Testis (tissue), 5 donors: ENCODE measurements around the gene CBX2. TPM values are rescaled to one million over a fixed set of nuclear protein-coding genes. Genes with fewer than 3 reads are reported as not detected.

ENCODE experiments used
- DNase-seq: peaks from one replicate; pipeline ENCODE4 v3.0.0-alpha.2; 2019
- H3K27ac ChIP-seq, 2 donors: fragments of 200-600 bp; sonication (generic); one replicate each; pipeline ENCODE4 v1.5.1; 2019
- H3K27me3 ChIP-seq: fragments of 200-600 bp; sonication (generic); one replicate; pipeline ENCODE4 v1.5.1; 2019
- H3K36me3 ChIP-seq: fragments of 200-600 bp; sonication (generic); one replicate; pipeline ENCODE4 v1.5.1; 2017; ENCODE audit warnings: low read depth; ENCODE audit errors: missing control alignments
- H3K4me1 ChIP-seq: fragments of 200-600 bp; sonication (generic); one replicate; pipeline ENCODE4 v1.5.1; 2019
- H3K4me3 ChIP-seq, 2 donors: fragments of 200-600 bp; sonication (generic); one replicate each; pipeline ENCODE4 v1.5.1; 2017 to 2019
- H3K9me3 ChIP-seq: fragments of 200-600 bp; sonication (generic); one replicate; pipeline ENCODE4 v1.5.1; 2017
- POLR2A ChIP-seq: fragments of 450-650 bp; IDR thresholded peaks from one replicate; pipeline ENCODE4 v1.6.1; 2017; ENCODE audit warnings: antibody characterized with exemption, mild to moderate bottlenecking, moderate library complexity
- whole genome bisulfite sequencing, 2 donors: methylation state at CpG; one replicate each; pipeline ENCODE4 v1.1.5; 2018; 5-methylcytosine and 5-hydroxymethylcytosine counted together
- intact Hi-C: fragments of 100-400 bp; cut with DNase I; formaldehyde crosslinking; loops from one replicate; pipeline ENCODE4 v1.15.1; 2023; ENCODE audit warnings: low total_unique reads
- long read RNA-seq, 2 donors: transcript quantifications; one replicate each; lab custom pipeline, GENCODE V29; 2026
- polyA plus RNA-seq: library from polyadenylated mRNA; stranded (reverse); fragments of 350-450 nt; fragmentation: Illumina TruSeq; extraction: RNeasy Lipid Tissue Mini Kit (QIAGEN cat#74804); gene quantifications from one replicate; pipeline ENCODE4 v1.2.3, GENCODE V29; 2014; ENCODE audit warnings: low read depth, low replicate concordance; ENCODE audit not compliant: insufficient read depth
- total RNA-seq, 2 donors: library from RNA; depleted of rRNA; stranded (reverse); fragments of >200 nt; gene quantifications; one replicate each; pipeline ENCODE4 v1.2.3, GENCODE V29; 2016
- TF ChIP-seq, protein P1 (sequence below), 3 experiments: fragments of 450-650 bp in 2 of 3; fragments of 200-600 bp in 1 of 3; sonication (generic) in 1 of 3; IDR thresholded peaks; one replicate each; pipeline ENCODE4 v1.5.1; 2016 to 2019; ENCODE audit warnings: antibody characterized with exemption in 3 of 3, mild to moderate bottlenecking in 2 of 3, moderate library complexity in 1 of 3

The CBX2 gene
- total RNA-seq (10 to 100 TPM; 27.1 to 30.7 TPM), polyA plus RNA-seq (19.4 TPM)
- long read RNA-seq, donor 1, full-length matches to known transcripts, result 14 of 19 reads
- long read RNA-seq, donor 1, partial matches to known transcripts, result 0 of 19 reads
- long read RNA-seq, donor 1, other reads (novel, unspliced or antisense), result 5 of 19 reads
- long read RNA-seq, donor 2, full-length matches to known transcripts, result 12 of 12 reads
- long read RNA-seq, donor 2, partial matches to known transcripts, result 0 of 12 reads
- long read RNA-seq, donor 2, other reads (novel, unspliced or antisense), result 0 of 12 reads

DNA sequence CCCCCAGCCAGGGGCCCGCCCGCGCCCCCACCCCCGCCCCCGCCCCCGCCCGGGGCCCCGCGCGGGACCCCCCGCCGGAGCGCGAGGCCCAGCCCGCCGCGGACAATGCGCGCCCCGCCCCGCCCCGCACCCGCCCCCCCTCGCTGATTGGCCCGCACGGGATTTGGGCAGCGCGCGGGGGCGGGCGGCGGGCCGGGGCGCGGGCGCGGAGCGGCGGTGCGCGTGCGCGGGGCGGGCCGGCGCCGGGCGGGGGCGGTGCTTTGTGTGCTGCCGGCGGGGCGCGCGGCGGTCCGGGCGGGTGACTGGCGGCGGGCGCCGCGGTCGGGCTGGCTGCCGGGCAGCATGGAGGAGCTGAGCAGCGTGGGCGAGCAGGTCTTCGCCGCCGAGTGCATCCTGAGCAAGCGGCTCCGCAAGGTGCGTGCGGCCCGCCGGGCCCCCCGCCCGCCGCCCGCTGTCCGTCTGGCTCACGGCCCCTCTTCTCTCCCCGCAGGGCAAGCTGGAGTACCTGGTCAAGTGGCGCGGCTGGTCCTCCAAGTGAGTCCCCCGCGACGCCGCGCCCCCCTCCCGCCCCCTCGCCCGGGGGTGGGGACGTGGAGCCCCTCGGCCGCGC is at the start of gene CBX2:
Gene CBX2, plus strand, starts transcription at position 255 of the 610 bp plus-strand sequence. Its CDS starts 88 bp downstream, at position 343.
- peak within 1 kb of the TSS; percentile 58 to 61 for H3K4me3 ChIP-seq
- H3K27me3 ChIP-seq, result no peaks in the 10 kb centered on the region
- TF ChIP-seq POLR2A, result no peak
- TF ChIP-seq, protein P1, sequence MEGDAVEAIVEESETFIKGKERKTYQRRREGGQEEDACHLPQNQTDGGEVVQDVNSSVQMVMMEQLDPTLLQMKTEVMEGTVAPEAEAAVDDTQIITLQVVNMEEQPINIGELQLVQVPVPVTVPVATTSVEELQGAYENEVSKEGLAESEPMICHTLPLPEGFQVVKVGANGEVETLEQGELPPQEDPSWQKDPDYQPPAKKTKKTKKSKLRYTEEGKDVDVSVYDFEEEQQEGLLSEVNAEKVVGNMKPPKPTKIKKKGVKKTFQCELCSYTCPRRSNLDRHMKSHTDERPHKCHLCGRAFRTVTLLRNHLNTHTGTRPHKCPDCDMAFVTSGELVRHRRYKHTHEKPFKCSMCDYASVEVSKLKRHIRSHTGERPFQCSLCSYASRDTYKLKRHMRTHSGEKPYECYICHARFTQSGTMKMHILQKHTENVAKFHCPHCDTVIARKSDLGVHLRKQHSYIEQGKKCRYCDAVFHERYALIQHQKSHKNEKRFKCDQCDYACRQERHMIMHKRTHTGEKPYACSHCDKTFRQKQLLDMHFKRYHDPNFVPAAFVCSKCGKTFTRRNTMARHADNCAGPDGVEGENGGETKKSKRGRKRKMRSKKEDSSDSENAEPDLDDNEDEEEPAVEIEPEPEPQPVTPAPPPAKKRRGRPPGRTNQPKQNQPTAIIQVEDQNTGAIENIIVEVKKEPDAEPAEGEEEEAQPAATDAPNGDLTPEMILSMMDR (IDR thresholded peaks at IDR 0.05), result no peak
- no peaks in the 10 kb centered on the region for H3K36me3 ChIP-seq
- WGBS, 2 donors, result 3% methylated on average over 38 of the region's 96 CpGs; no CpG with 5 or more reads in 1 of the 2 donors
- peak within 1 kb of the TSS in 1 of 2 donors; percentile 77 for H3K27ac ChIP-seq
- H3K9me3 ChIP-seq, result no peaks in the 10 kb centered on the region
- DNase-seq, result peak; percentile 79
- intact Hi-C loops, result no loop called here
- H3K4me1 ChIP-seq, result peaks cover 4% of the 10 kb centered on the region

GRCh38 chr17:79728169-79728907 is 49.6 kb upstream of the CBX2 start:
- DNase-seq, result peak; percentile 94
- TF ChIP-seq, protein P1 (IDR thresholded peaks at IDR 0.05), result no peak
- TF ChIP-seq POLR2A, result no peak
- 27 to 49% methylated on average over 16 to 22 of the region's 22 CpGs for WGBS, 2 donors
- intact Hi-C loops, result no loop called here
- no peaks in the 10 kb centered on the region for H3K27me3 ChIP-seq
- H3K4me1 ChIP-seq, result no peaks in the 10 kb centered on the region
- no peaks in the 10 kb centered on the region for H3K9me3 ChIP-seq
- peak overlapping the region; percentile 26 to 63 for H3K4me3 ChIP-seq
- no peak overlapping the region for H3K27ac ChIP-seq
- H3K36me3 ChIP-seq, result no peaks in the 10 kb centered on the region

DNA sequence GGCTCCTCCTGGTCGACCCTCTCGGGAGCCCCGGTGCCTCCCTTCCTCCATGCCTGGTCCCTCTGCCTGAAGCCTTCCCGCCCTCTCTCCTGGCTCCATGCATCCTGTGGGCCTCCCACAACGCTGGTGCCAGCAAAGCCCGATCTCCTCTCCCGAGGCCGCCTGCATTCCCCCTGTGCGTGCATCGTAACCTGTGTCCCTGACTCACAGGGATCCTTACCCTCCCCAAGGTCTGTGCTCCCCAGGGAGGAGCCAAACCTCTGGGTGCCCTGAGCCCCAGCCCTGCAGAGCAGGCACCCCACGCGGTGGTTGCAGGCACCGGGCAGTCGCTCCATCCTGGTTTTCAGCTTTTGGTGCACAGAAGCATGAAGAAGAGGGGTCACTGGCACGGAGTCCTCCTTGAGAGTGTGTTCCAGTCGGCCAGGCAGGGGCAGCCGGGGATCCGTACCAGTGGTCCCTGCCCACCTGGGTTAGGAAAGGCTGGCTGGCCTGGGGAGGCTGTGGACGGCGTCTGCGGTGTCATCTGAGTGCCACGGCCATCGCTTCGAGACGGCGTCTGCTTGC is 49.0 kb upstream of the CBX2 start:
- Histone ChIP-seq H3K36me3 (no peaks in the 10 kb centered on the region), H3K9me3 (no peaks in the 10 kb centered on the region), H3K4me3 (peak overlapping the region; percentile 26 to 63), H3K4me1 (no peaks in the 10 kb centered on the region), H3K27ac (no peak overlapping the region), H3K27me3 (no peaks in the 10 kb centered on the region)
- TF ChIP-seq POLR2A, result no peak
- TF ChIP-seq, protein P1 (IDR thresholded peaks at IDR 0.05), result no peak
- intact Hi-C loops, result no loop called here
- WGBS, 2 donors, result 25 to 60% methylated on average over 12 to 26 of the region's 26 CpGs
- no peak for DNase-seq

DNA sequence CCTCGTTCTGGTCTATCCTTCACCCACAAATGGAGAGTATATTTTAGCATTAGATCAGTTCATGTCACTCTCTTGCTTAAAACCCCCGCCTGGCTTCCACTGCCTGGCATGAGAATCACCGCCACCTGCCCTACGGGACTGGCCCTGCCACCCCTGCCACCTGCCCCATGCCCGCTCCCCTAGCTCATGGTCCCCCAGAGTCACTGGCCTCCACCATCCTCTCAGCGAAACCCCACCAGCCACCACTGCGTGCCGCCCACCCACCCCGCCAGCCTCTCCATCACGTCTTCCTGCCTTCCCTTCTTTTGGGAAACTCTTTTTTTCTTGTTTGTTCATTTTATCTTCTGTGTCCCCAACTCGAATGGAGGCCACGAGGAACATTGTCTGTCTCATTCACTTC is 48.2 kb upstream of the CBX2 start:
- Histone ChIP-seq H3K27me3 (no peaks in the 10 kb centered on the region), H3K4me3 (no peak overlapping the region), H3K9me3 (no peaks in the 10 kb centered on the region), H3K36me3 (no peaks in the 10 kb centered on the region), H3K27ac (no peak overlapping the region), H3K4me1 (no peaks in the 10 kb centered on the region)
- no peak for DNase-seq
- 91 to 94% methylated on average over 12 of the region's 12 CpGs for WGBS, 2 donors
- intact Hi-C loops, result no loop called here
- TF ChIP-seq, protein P1 (IDR thresholded peaks at IDR 0.05), result no peak
- TF ChIP-seq POLR2A, result no peak
